Ishikawa (cell line): Measurements from ENCODE around the gene RAD9B.

ENCODE experiments used
- CEBPB ChIP-seq: IDR thresholded peaks from 2 replicates; pipeline ENCODE4 v1.6.1; 2012
- CREB1 ChIP-seq: IDR thresholded peaks from 2 replicates; pipeline ENCODE4 v1.6.1; 2012; ENCODE audit warnings: low read depth
- EGR1 ChIP-seq: IDR thresholded peaks from 2 replicates; pipeline ENCODE4 v1.6.1; 2012
- EP300 ChIP-seq: IDR thresholded peaks from 2 replicates; pipeline ENCODE4 v1.6.1; 2012; ENCODE audit warnings: borderline replicate concordance
- FOXM1 ChIP-seq: IDR thresholded peaks from 2 replicates; pipeline ENCODE4 v1.6.1; 2012; ENCODE audit warnings: low read depth, borderline replicate concordance
- NFIC ChIP-seq: IDR thresholded peaks from 2 replicates; pipeline ENCODE4 v1.6.1; 2012
- RAD21 ChIP-seq: IDR thresholded peaks from 2 replicates; pipeline ENCODE4 v1.6.1; 2012; ENCODE audit warnings: low read depth
- TAF1 ChIP-seq: IDR thresholded peaks from 2 replicates; pipeline ENCODE4 v1.6.1; 2012; ENCODE audit warnings: low read depth, mild to moderate bottlenecking
- TCF12 ChIP-seq: IDR thresholded peaks from 2 replicates; pipeline ENCODE4 v1.6.1; 2012; ENCODE audit warnings: low read depth
- TEAD4 ChIP-seq: IDR thresholded peaks from 2 replicates; pipeline ENCODE4 v1.6.1; 2012
- YY1 ChIP-seq: IDR thresholded peaks from 2 replicates; pipeline ENCODE4 v1.6.1; 2012; ENCODE audit warnings: low read depth
- ZBTB7A ChIP-seq: IDR thresholded peaks from 2 replicates; pipeline ENCODE4 v1.6.1; 2012; ENCODE audit warnings: low read depth
- TF ChIP-seq, protein P1 (sequence below): IDR thresholded peaks from 2 replicates; pipeline ENCODE4 v1.6.1; 2012
- TF ChIP-seq, protein P2 (sequence below): IDR thresholded peaks from 2 replicates; pipeline ENCODE4 v1.6.1; 2012
- TF ChIP-seq, protein P3 (sequence below): IDR thresholded peaks from 2 replicates; pipeline ENCODE4 v1.6.1; 2012; ENCODE audit warnings: low read depth, mild to moderate bottlenecking

RAD9B gene

DNA sequence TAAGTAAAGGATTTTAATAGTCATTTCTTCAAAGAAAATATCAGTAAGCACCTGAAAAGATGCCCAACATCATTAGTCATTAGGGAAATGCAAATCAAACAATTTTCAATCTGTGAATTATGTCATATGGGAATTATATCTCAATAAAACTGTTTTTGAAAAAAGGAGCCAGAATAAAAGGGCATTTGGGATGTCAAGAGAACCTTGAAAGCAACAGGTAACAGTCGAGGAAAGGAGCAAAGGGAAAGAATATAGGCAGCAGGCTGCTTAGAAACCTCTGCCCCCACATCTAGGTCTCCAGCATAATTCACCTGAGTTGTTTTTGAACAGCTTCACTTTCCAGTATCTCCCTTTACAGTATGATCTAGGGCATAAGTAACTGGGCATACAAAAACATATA is 12.2 kb downstream of the RAD9B start:
- TF ChIP-seq YY1, result no peak
- TF ChIP-seq RAD21, result no peak
- TF ChIP-seq FOXM1, result no peak
- no peak for TF ChIP-seq EGR1
- TF ChIP-seq EP300, result no peak
- no peak for TF ChIP-seq TEAD4
- TF ChIP-seq TCF12, result no peak
- TF ChIP-seq, protein P1, sequence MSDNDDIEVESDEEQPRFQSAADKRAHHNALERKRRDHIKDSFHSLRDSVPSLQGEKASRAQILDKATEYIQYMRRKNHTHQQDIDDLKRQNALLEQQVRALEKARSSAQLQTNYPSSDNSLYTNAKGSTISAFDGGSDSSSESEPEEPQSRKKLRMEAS, result no peak
- no peak for TF ChIP-seq CEBPB
- TF ChIP-seq, protein P2, sequence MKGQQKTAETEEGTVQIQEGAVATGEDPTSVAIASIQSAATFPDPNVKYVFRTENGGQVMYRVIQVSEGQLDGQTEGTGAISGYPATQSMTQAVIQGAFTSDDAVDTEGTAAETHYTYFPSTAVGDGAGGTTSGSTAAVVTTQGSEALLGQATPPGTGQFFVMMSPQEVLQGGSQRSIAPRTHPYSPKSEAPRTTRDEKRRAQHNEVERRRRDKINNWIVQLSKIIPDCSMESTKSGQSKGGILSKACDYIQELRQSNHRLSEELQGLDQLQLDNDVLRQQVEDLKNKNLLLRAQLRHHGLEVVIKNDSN, result no peak
- TF ChIP-seq TAF1, result no peak
- TF ChIP-seq NFIC, result no peak

DNA sequence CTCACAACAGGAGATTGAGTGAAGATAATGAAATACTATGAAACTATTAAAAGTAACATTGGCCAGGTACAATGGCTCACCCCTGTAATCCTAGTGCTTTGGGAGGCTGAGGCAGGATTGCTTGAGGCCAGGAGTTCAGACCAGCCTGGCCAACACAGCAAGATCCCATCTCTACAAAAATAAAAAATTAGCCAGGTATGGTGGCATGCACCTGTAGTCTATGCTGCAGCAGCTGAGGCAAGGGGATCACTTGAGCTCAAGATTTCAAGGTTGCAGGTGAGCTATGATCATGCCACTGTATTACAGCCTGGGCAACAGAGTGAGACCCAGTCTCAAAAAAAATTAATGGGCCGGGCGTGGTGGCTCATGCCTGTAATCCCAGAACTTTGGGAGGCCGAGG is 14.9 kb downstream of the RAD9B start:
- no peak for TF ChIP-seq TAF1
- TF ChIP-seq EP300, result no peak

DNA sequence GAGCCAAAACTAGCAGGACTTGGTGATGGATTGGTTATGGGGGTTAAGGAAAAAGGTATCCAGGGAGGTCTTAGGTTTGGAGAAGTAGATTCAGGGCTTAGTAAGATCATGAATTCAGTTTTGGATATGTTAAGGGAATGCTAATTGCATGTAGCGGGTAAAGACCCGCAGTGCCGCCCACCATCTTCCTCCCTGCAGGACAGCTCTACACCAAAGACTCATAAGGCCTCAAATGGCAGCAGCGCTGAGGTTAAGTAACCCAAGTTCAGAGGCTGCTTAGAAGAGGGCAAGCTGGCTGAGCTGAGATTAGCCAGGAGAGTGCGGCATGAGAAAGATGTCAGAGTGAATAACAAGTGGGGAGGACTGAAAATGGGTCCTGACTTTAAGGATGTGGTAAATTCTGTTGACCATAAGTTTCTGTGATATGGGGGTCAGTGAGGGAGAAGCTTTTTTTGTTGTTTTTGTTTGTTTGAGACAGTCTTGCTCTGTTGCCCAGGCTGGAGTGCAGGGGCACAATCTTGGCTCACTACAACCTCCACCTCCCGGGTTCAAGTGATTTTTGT is 26.2 kb downstream of the RAD9B start:
- TF ChIP-seq NFIC (no peak), EGR1 (no peak), TAF1 (no peak), RAD21 (no peak), TEAD4 (no peak), CREB1 (no peak)
- TF ChIP-seq, protein P1, result no peak
- TF ChIP-seq, protein P3, sequence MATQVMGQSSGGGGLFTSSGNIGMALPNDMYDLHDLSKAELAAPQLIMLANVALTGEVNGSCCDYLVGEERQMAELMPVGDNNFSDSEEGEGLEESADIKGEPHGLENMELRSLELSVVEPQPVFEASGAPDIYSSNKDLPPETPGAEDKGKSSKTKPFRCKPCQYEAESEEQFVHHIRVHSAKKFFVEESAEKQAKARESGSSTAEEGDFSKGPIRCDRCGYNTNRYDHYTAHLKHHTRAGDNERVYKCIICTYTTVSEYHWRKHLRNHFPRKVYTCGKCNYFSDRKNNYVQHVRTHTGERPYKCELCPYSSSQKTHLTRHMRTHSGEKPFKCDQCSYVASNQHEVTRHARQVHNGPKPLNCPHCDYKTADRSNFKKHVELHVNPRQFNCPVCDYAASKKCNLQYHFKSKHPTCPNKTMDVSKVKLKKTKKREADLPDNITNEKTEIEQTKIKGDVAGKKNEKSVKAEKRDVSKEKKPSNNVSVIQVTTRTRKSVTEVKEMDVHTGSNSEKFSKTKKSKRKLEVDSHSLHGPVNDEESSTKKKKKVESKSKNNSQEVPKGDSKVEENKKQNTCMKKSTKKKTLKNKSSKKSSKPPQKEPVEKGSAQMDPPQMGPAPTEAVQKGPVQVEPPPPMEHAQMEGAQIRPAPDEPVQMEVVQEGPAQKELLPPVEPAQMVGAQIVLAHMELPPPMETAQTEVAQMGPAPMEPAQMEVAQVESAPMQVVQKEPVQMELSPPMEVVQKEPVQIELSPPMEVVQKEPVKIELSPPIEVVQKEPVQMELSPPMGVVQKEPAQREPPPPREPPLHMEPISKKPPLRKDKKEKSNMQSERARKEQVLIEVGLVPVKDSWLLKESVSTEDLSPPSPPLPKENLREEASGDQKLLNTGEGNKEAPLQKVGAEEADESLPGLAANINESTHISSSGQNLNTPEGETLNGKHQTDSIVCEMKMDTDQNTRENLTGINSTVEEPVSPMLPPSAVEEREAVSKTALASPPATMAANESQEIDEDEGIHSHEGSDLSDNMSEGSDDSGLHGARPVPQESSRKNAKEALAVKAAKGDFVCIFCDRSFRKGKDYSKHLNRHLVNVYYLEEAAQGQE, result no peak

DNA sequence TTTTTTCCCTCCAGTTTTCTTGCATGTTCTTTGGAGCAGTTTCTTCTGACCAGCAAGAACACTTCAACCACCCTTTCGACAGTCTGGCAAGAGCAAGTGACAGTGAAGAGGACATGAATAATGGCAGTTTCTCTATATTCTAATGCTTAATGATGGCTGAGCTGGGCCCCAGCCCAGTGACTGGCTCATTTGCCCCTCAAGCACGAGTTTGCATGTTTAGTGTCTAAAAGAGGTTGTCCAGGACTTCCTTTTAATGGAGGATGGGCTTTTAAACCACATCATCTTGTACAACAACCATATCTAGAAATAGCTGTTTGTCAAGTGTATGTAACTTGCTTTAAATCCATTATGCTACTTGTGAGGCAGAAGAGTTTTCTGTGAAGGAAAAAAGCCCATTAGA is 28.4 kb downstream of the RAD9B start:
- TF ChIP-seq, protein P2, result no peak
- TF ChIP-seq YY1, result no peak

DNA sequence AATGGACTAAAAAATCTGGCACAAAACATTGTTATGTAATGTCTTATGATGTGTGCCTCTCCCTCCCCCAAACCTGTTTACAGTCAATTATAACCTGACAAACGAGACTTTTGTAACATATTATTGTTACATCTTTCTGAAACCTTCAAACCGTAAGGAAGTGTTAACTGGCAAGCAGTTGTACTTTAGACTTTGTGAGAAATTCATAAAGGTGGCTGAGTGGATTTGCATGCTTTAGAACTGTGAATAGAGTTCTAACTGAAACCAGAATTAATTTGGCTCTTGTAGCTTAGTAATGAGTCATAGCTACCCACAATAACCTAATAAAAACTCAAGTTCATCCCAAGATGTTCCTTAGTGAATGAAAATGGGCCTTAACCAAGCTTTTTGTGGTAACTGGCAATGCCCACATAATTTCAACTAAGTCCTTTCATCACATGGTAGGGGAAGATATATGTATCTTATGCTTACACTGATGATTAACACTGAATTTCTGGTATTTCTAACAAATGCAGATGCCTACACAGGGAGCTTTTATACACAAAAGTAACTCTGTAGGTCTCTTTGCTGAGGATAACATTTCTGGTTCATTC is 29.7 kb downstream of the RAD9B start:
- TF ChIP-seq EP300, result no peak
- no peak for TF ChIP-seq YY1

DNA sequence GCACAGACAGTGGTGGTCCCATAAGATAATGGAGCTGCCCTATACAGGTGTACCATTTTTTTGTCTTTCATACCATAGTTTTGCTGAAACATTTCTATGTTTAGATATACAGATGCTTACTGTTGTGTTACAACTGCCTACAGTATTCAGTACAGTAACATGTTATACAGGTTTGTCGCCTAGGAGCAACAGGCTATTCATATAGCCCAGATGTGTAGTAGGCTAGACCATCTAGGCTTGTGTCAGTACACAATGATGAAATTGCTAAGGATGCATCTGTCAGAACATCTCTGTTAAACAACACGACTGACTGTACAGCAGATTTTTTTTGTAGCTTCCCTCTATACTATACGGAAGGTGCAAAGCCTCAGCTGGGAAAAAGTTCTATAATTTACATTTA is 30.5 kb downstream of the RAD9B start:
- TF ChIP-seq TEAD4, result no peak
- TF ChIP-seq NFIC, result no peak
- no peak for TF ChIP-seq RAD21
- TF ChIP-seq YY1, result no peak
- TF ChIP-seq EGR1, result no peak
- no peak for TF ChIP-seq TCF12
- TF ChIP-seq EP300, result no peak
- no peak for TF ChIP-seq TAF1
- TF ChIP-seq FOXM1, result no peak
- TF ChIP-seq, protein P1, result no peak
- no peak for TF ChIP-seq CREB1

DNA sequence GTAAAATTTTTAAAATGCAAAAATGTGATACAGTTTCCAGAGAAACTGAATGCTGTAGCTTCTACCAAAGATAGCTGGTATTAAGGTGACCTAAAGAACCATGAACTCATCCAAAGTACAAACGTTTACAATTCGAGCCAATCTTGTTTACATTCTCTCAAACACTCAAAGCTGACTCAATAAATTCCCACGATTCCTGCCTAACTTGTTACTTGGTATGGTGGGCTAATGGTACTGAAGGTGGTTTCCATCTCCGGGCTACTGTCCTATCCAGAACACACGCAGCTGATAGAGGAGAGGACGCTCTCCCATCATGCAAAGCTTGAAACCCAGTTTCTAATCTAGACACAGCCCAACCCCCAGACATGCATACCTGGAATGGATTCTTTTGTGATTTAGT is 31.5 kb downstream of the RAD9B start:
- TF ChIP-seq, protein P1, result no peak
- TF ChIP-seq YY1 (no peak), TCF12 (no peak), TEAD4 (no peak), TAF1 (no peak), NFIC (no peak), FOXM1 (no peak), RAD21 (no peak), ZBTB7A (no peak)
- TF ChIP-seq, protein P3, result no peak
- TF ChIP-seq, protein P2, result no peak
